PFSK-1 (cell line): ENCODE results near the gene POU3F3.

ENCODE experiments used
- POLR2AphosphoS5 ChIP-seq: IDR thresholded peaks from 2 replicates; pipeline ENCODE4 v1.6.1; 2012; ENCODE audit warnings: low read depth, mild to moderate bottlenecking, control low read depth, low read length, moderate library complexity
- REST ChIP-seq, 2 experiments: IDR thresholded peaks; 2 replicates each; pipeline versions ENCODE4 v1.6.1 to v1.8.0; 2011 to 2012; ENCODE audit warnings: low read depth in 2 of 2, low read length in 2 of 2, control low read depth in 1 of 2, inconsistent platforms in 1 of 2, mild to moderate bottlenecking in 1 of 2, moderate library complexity in 1 of 2; ENCODE audit not compliant: insufficient read depth in 1 of 2
- SIN3A ChIP-seq: IDR thresholded peaks from 2 replicates; pipeline ENCODE4 v1.6.1; 2012; ENCODE audit warnings: mild to moderate bottlenecking, low read length, moderate library complexity, borderline replicate concordance; ENCODE audit not compliant: insufficient read depth
- TAF1 ChIP-seq: IDR thresholded peaks from 2 replicates; pipeline ENCODE4 v1.6.1; 2012; ENCODE audit warnings: low read length, control low read depth, borderline replicate concordance; ENCODE audit not compliant: insufficient read depth

DNA sequence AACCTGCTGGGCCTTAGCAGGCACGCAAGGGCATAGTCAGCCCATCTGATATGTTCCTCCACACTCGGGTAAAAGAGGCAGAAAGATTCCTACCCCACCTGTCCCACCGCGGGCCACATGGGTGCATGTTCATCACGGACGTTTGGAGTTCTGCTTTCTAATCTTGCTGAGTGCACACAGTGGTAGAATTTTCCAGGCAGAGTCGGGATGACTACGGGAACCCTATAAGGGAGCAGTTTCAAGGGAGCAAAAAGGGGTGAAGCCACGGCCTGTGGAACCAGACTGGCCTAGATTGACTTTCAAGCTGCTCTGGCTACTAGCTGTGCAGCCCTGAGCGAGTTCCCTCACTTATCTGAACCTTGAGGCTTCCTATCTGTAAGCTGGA is 36.8 kb downstream of the POU3F3 start:
- TF ChIP-seq POLR2AphosphoS5 (no peak), TAF1 (no peak), REST (IDR thresholded peaks at IDR 0.05; ENCODE audit: insufficient read depth in 1 of 2, low read depth in 2 of 2, low read length in 2 of 2) (no peak), SIN3A (no peak)
